GM23248 (cell line): ENCODE results near the gene KIF7.
"Not testable (repeated sequence)": the region's sequence is repeated elsewhere in the genome, so short reads cannot be mapped to it uniquely, and the experiment has no call there.

Experiments
- EZH2 ChIP-seq: fragments of 200-600 bp; sonication (generic); IDR thresholded peaks from 2 replicates; pipeline ENCODE4 v1.6.1; 2018; ENCODE audit warnings: antibody characterized with exemption, mild to moderate bottlenecking; ENCODE audit not compliant: insufficient read depth, poor library complexity, severe bottlenecking
- EZH2phosphoT487 ChIP-seq: fragments of 200-600 bp; sonication (generic); IDR thresholded peaks from 2 replicates; pipeline ENCODE4 v1.6.1; 2018; ENCODE audit warnings: antibody characterized with exemption, moderate library complexity, mild to moderate bottlenecking, low read depth; ENCODE audit not compliant: insufficient read depth

- not testable (repeated sequence) for TF ChIP-seq EZH2phosphoT487, EZH2
These were observed 74.5 kb downstream of the KIF7 start for GRCh38 chr15:89580747-89581146.
